Ovary (tissue), 3 donors: ENCODE measurements around the gene TAS2R60.

Experiments
- CTCF ChIP-seq, 3 donors: fragments of 450-650 bp in 2 of 3; fragments of 200-600 bp in 1 of 3; IDR thresholded peaks; one replicate each; pipeline versions ENCODE4 v1.5.1 to v1.8.0; 2016 to 2022; ENCODE audit warnings: antibody characterized with exemption in 3 of 3, mild to moderate bottlenecking in 1 of 3
- EP300 ChIP-seq: sonication (generic); formaldehyde crosslinking; IDR thresholded peaks from one replicate; pipeline ENCODE4 v1.6.1; 2017; ENCODE audit warnings: antibody characterized with exemption
- donor health status: DM: no; HTN: no; CAD: no.

- TF ChIP-seq CTCF (IDR thresholded peaks at IDR 0.05) (no peak), EP300 (no peak)
These were observed 42.2 kb downstream of the TAS2R60 start for GRCh38 chr7:143485500-143485899.
